Progenitor cell of endocrine pancreas (in vitro differentiated cells): ENCODE data around the gene BEST2. TPM values are rescaled to one million over a fixed set of nuclear protein-coding genes. Genes with fewer than 3 reads are reported as not detected.
"Not testable (repeated sequence)": the region's sequence is repeated elsewhere in the genome, so short reads cannot be mapped to it uniquely, and the experiment has no call there.

Experiments used
- DNase-seq: peaks from one replicate; pipeline ENCODE4 v3.0.0; 2021; ENCODE audit warnings: low spot score; ENCODE audit not compliant: unreplicated experiment
- H3K27ac Mint-ChIP-seq: 2 replicates; pipeline ENCODE4 v1.8.0; 2021; ENCODE audit warnings: mild to moderate bottlenecking, moderate library complexity, mixed read lengths
- H3K27me3 Mint-ChIP-seq: 2 replicates; pipeline ENCODE4 v1.8.0; 2021; ENCODE audit warnings: mixed read lengths
- H3K36me3 Mint-ChIP-seq: 2 replicates; pipeline ENCODE4 v1.8.0; 2022; ENCODE audit warnings: mixed read lengths; ENCODE audit not compliant: insufficient read depth
- H3K4me1 Mint-ChIP-seq: 2 replicates; pipeline ENCODE4 v1.8.0; 2021; ENCODE audit warnings: low read depth, mixed read lengths
- H3K4me3 Mint-ChIP-seq: 2 replicates; pipeline ENCODE4 v1.8.0; 2021; ENCODE audit warnings: low read depth, mild to moderate bottlenecking, moderate library complexity, mixed read lengths
- H3K9me3 Mint-ChIP-seq: 2 replicates; pipeline ENCODE4 v1.8.0; 2021; ENCODE audit warnings: low read depth, mixed read lengths
- total RNA-seq: library from RNA; stranded (reverse); gene quantifications from 2 replicates; pipeline ENCODE4 v1.2.1, GENCODE V29; 2021
- TF ChIP-seq, protein P1 (sequence below): fragments of 200-600 bp; sonication (generic); IDR thresholded peaks from one replicate; pipeline ENCODE4 v1.5.0; 2021; ENCODE audit warnings: antibody characterized with exemption, mild to moderate bottlenecking; ENCODE audit not compliant: unreplicated experiment

The BEST2 gene
- total RNA-seq, 1 donor from 2014 or later = not detected

- H3K4me3 Mint-ChIP-seq = peak overlapping the region; percentile 58
- peaks cover 14% of the 10 kb centered on the region for H3K4me1 Mint-ChIP-seq
- H3K27me3 Mint-ChIP-seq = peaks cover 12% of the 10 kb centered on the region
- no peak for DNase-seq
- H3K36me3 Mint-ChIP-seq = peaks cover 3% of the 10 kb centered on the region
- H3K27ac Mint-ChIP-seq = peak overlapping the region; percentile 55
- H3K9me3 Mint-ChIP-seq = no peaks in the 10 kb centered on the region
- TF ChIP-seq, protein P1, sequence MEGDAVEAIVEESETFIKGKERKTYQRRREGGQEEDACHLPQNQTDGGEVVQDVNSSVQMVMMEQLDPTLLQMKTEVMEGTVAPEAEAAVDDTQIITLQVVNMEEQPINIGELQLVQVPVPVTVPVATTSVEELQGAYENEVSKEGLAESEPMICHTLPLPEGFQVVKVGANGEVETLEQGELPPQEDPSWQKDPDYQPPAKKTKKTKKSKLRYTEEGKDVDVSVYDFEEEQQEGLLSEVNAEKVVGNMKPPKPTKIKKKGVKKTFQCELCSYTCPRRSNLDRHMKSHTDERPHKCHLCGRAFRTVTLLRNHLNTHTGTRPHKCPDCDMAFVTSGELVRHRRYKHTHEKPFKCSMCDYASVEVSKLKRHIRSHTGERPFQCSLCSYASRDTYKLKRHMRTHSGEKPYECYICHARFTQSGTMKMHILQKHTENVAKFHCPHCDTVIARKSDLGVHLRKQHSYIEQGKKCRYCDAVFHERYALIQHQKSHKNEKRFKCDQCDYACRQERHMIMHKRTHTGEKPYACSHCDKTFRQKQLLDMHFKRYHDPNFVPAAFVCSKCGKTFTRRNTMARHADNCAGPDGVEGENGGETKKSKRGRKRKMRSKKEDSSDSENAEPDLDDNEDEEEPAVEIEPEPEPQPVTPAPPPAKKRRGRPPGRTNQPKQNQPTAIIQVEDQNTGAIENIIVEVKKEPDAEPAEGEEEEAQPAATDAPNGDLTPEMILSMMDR = no peak
Measured at GRCh38 chr19:12794196-12794941, 42.8 kb downstream of the BEST2 start.

GRCh38 chr19:12794971-12795381 lies 43.4 kb downstream of the BEST2 start:
- no peak for DNase-seq
- H3K27ac Mint-ChIP-seq = no peak overlapping the region
- no peak overlapping the region for H3K4me3 Mint-ChIP-seq
- peaks cover 11% of the 10 kb centered on the region for H3K27me3 Mint-ChIP-seq
- peaks cover 6% of the 10 kb centered on the region for H3K36me3 Mint-ChIP-seq
- TF ChIP-seq, protein P1 = no peak
- H3K9me3 Mint-ChIP-seq = no peaks in the 10 kb centered on the region
- peaks cover 15% of the 10 kb centered on the region for H3K4me1 Mint-ChIP-seq

DNA sequence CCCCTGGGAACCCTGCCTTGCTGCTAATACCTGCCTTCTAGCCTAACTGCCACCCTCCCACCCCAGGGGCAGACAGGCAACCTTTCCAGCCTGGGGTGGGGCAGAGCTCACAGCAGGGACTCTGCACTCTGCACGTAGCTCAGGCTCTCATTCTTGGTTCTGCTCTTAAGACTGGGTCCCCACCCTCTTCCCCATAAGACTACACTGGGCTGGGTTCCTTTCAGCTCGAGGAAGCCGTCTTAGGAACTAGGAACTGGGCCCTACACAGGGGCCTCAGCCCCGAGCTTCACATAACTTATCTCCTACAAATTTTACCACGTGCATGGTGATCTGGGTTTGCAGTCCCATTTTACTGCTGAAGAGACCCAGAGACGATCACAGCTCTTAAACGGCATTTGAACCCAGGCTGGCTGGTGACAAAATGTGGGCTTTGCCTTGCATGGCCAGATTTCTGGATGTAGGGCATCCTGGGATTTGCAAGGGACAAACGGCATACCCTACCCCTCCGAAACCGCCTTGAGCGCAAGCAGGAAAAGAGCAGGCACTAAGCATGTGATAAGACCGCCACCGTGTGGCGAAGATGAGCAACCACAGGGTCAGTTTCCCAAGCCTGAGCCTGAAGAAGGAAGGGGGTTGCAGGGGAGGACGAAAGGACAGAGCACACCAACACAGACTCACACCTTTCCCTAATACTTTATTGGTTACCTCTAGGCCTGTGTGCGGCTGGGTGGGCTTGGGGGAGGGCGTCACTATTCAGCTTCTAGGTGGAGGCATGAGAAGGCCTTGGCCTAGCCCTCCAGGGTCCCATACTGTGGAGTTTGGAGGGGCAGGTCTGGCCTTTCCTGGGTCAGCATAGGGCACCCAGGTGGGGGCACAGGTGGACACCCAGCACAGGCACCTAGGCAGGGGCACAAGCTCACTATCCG lies 44.8 kb downstream of the BEST2 start:
- H3K36me3 Mint-ChIP-seq = peaks cover 6% of the 10 kb centered on the region

GRCh38 chr19:12797141-12797587 lies 45.6 kb downstream of the BEST2 start:
- Mint-ChIP-seq H3K27ac (no peak overlapping the region), H3K9me3 (no peaks in the 10 kb centered on the region), H3K4me3 (no peak overlapping the region), H3K27me3 (peaks cover 2% of the 10 kb centered on the region), H3K36me3 (peaks cover 6% of the 10 kb centered on the region), H3K4me1 (peaks cover 13% of the 10 kb centered on the region)
- TF ChIP-seq, protein P1 = no peak
- DNase-seq = no peak

More for the DNA sequence above, 44.8 kb downstream of the BEST2 start:
- Mint-ChIP-seq H3K4me1 (peaks cover 14% of the 10 kb centered on the region), H3K4me3 (peak overlapping the region; percentile 4), H3K27me3 (peaks cover 2% of the 10 kb centered on the region), H3K27ac (no peak overlapping the region), H3K9me3 (no peaks in the 10 kb centered on the region)
- DNase-seq = peak; percentile 63
- TF ChIP-seq, protein P1 = peak; percentile 91

- H3K36me3 Mint-ChIP-seq, H3K27ac Mint-ChIP-seq, DNase-seq, H3K4me3 Mint-ChIP-seq, H3K9me3 Mint-ChIP-seq, H3K27me3 Mint-ChIP-seq: not testable (repeated sequence)
- H3K4me1 Mint-ChIP-seq = peaks cover 17% of the 10 kb centered on the region
Measured at GRCh38 chr19:12797607-12798006, 46.0 kb downstream of the BEST2 start.
